ENCODE results near the gene KRTAP20-1.

KRTAP20-1 gene

DNA sequence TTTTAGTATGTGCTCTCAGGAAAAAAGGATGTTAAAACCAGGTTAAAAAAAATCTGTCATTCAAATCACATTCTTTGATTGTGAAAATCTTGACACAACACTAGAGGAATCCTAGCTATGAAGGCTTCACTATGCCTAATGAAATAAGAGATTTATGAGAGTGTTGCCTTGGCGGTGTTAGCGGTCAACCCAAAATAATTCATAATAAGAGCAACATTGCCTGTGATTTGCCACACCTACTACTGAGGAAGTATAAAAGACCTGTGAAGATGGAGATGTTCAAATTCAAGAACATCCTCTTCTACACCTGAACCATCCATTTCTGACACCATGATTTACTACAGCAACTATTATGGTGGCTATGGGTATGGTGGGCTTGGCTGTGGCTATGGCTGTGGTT, at the start of gene KRTAP20-1:
Gene KRTAP20-1 (plus strand): TSS at position 301 of the 400 bp plus-strand sequence. CDS start 30 bp downstream, at position 331.
- Histone ChIP-seq H3K27me3 (replicated peaks; ENCODE audit: control insufficient read depth, insufficient read depth, low read length) (no peaks in the 10 kb centered on the region), H3K4me3 (replicated peaks; ENCODE audit: low read depth, low read length) (no peak within 1 kb of the TSS), H3K36me3 (ENCODE audit: control insufficient read depth, insufficient read depth, low read length) (no peaks in the 10 kb centered on the region)
- DNase-seq (ENCODE audit: extremely low read depth, insufficient read length): no peak
- no peak for TF ChIP-seq CTCF (IDR thresholded peaks at IDR 0.05; ENCODE audit: insufficient read depth, low read length, poor library complexity, severe bottlenecking)

- H3K36me3 ChIP-seq (ENCODE audit: control insufficient read depth, insufficient read depth, low read length): no peaks in the 10 kb centered on the region
- no peak overlapping the region for H3K4me3 ChIP-seq (replicated peaks; ENCODE audit: low read depth, low read length)
- no peaks in the 10 kb centered on the region for H3K27me3 ChIP-seq (replicated peaks; ENCODE audit: control insufficient read depth, insufficient read depth, low read length)
- no peak for DNase-seq (ENCODE audit: extremely low read depth, insufficient read length)
- TF ChIP-seq CTCF (IDR thresholded peaks at IDR 0.05; ENCODE audit: insufficient read depth, low read length, poor library complexity, severe bottlenecking): no peak
Observed at GRCh38 chr21:30567617-30568016, 48.6 kb upstream of the KRTAP20-1 start.

DNA sequence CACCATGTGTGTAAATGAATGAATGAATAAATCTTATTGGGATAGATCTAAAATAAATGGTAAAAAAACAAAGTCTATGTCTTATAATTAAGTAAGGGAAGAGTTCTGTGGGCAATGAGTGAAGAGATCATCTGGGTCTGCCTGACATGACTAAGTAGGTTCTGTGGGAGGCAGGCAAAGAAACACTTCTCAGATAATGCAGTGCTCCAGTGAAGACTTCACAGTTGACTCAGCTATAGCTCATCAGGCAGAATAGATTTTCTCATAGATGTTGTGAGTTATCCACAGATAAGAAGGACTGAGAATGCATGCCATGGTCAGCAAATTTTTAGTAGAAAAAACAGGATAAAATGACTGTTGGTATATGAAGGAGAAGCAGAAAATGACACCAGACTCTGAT, 38.5 kb upstream of the KRTAP20-1 start:
- H3K36me3 ChIP-seq (ENCODE audit: control insufficient read depth, insufficient read depth, low read length): no peaks in the 10 kb centered on the region
- DNase-seq (ENCODE audit: extremely low read depth, insufficient read length): no peak
- H3K4me3 ChIP-seq (replicated peaks; ENCODE audit: low read depth, low read length): no peak overlapping the region
- no peak for TF ChIP-seq CTCF (IDR thresholded peaks at IDR 0.05; ENCODE audit: insufficient read depth, low read length, poor library complexity, severe bottlenecking)
- H3K27me3 ChIP-seq (replicated peaks; ENCODE audit: control insufficient read depth, insufficient read depth, low read length): no peaks in the 10 kb centered on the region

DNA sequence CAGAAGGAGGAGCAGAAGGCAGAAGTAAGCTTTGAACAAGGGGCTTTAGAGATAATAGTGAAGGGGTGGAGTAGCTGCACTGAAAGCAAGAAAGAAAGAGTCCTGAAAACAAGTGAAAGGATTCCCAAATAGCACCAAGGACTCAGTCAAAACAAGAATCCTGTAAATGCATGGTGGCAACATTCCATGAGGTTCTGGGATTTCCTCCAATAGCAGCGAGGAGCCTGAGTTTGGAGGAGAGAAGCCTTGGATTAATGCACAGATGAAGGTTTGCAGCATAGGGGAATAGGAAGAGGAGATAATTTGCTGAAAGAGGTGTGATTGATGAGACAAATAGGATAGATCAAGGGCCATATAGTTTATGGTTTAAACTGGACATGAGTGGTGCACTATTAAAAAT, 36.9 kb upstream of the KRTAP20-1 start:
- DNase-seq (ENCODE audit: extremely low read depth, insufficient read length): no peak
- Histone ChIP-seq H3K36me3 (ENCODE audit: control insufficient read depth, insufficient read depth, low read length) (no peaks in the 10 kb centered on the region), H3K27me3 (replicated peaks; ENCODE audit: control insufficient read depth, insufficient read depth, low read length) (no peaks in the 10 kb centered on the region), H3K4me3 (replicated peaks; ENCODE audit: low read depth, low read length) (no peak overlapping the region)
- TF ChIP-seq CTCF (IDR thresholded peaks at IDR 0.05; ENCODE audit: insufficient read depth, low read length, poor library complexity, severe bottlenecking): no peak

GRCh38 chr21:30580132-30580531, 36.1 kb upstream of the KRTAP20-1 start:
- H3K36me3 ChIP-seq (ENCODE audit: control insufficient read depth, insufficient read depth, low read length): no peaks in the 10 kb centered on the region
- DNase-seq (ENCODE audit: extremely low read depth, insufficient read length): no peak
- no peak for TF ChIP-seq CTCF (IDR thresholded peaks at IDR 0.05; ENCODE audit: insufficient read depth, low read length, poor library complexity, severe bottlenecking)
- H3K4me3 ChIP-seq (replicated peaks; ENCODE audit: low read depth, low read length): no peak overlapping the region
- no peaks in the 10 kb centered on the region for H3K27me3 ChIP-seq (replicated peaks; ENCODE audit: control insufficient read depth, insufficient read depth, low read length)

DNA sequence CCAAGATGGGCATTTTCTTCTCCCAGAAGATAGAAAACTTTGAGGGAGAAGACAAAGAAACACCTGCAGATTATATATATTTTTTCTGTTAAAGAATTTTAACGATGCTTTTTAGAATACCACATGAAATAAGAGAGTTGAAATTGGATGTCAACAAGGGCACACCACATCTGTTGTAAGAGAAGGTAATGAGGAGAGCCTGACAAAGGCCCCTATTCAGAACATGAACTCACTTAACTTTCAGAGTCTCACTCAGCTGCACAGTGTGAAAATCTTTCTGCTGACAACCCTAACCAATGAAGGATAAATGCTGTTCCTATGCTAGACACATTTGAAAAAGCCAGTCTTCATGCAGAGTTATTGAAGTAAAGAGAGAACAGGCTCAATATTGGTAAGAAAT, 33.4 kb upstream of the KRTAP20-1 start:
- no peak for TF ChIP-seq CTCF (IDR thresholded peaks at IDR 0.05; ENCODE audit: insufficient read depth, low read length, poor library complexity, severe bottlenecking)
- H3K27me3 ChIP-seq (replicated peaks; ENCODE audit: control insufficient read depth, insufficient read depth, low read length): no peaks in the 10 kb centered on the region
- DNase-seq (ENCODE audit: extremely low read depth, insufficient read length): no peak
- no peaks in the 10 kb centered on the region for H3K36me3 ChIP-seq (ENCODE audit: control insufficient read depth, insufficient read depth, low read length)
- H3K4me3 ChIP-seq (replicated peaks; ENCODE audit: low read depth, low read length): no peak overlapping the region

Measured in GM06990 (cell line).